ENCODE measurements around the gene TNNI3K.

GRCh38 chr1:74402873-74403272 is 167.7 kb downstream of the TNNI3K start:
- TF ChIP-seq TEAD4 (IDR thresholded peaks at IDR 0.05; ENCODE audit: low read depth, low read length) (no peak), CTCF (IDR thresholded peaks at IDR 0.05; ENCODE audit: control extremely low read depth in 1 of 3, insufficient read depth in 1 of 3, low read depth in 1 of 3, low read length in 3 of 3) (no peak), TCF12 (IDR thresholded peaks at IDR 0.05; ENCODE audit: low read depth, low read length) (no peak), MAFK (IDR thresholded peaks at IDR 0.05; ENCODE audit: low read depth, low read length) (peak; percentile 25; the same call in 1 of the 2 replicates), RBBP5 (IDR thresholded peaks at IDR 0.05; ENCODE audit: borderline replicate concordance, low read depth, low read length) (no peak), POLR2A (IDR thresholded peaks at IDR 0.05; ENCODE audit: control extremely low read depth in 1 of 2, low read depth in 2 of 2, low read length in 2 of 2) (no peak), BCL11A (IDR thresholded peaks at IDR 0.05; ENCODE audit: low read depth in 2 of 2, low read length in 2 of 2) (no peak), YY1 (IDR thresholded peaks at IDR 0.05; ENCODE audit: low read depth, low read length) (no peak), CHD1 (IDR thresholded peaks at IDR 0.05; ENCODE audit: low read depth, low read length) (no peak), E2F6 (IDR thresholded peaks at IDR 0.05) (no peak), SP1 (IDR thresholded peaks at IDR 0.05; ENCODE audit: low read depth, low read length) (no peak), RXRA (IDR thresholded peaks at IDR 0.05; ENCODE audit: insufficient read depth, low read depth, low read length) (no peak), RAD21 (IDR thresholded peaks at IDR 0.05 in 1 of 2, conservative IDR thresholded peaks at IDR 0.05 in 1 of 2; ENCODE audit: low read depth in 2 of 2, low read length in 2 of 2) (no peak), MAX (IDR thresholded peaks at IDR 0.05) (no peak)

All from H1 (cell line).